Measurements from ENCODE around the gene ULK3. TPM values are rescaled to one million over a fixed set of nuclear protein-coding genes. Genes with fewer than 3 reads are reported as not detected.

ULK3 gene
- total and polyA plus RNA-seq, 12 donors: 21.3 to 56.3 (median 24.7) TPM

DNA sequence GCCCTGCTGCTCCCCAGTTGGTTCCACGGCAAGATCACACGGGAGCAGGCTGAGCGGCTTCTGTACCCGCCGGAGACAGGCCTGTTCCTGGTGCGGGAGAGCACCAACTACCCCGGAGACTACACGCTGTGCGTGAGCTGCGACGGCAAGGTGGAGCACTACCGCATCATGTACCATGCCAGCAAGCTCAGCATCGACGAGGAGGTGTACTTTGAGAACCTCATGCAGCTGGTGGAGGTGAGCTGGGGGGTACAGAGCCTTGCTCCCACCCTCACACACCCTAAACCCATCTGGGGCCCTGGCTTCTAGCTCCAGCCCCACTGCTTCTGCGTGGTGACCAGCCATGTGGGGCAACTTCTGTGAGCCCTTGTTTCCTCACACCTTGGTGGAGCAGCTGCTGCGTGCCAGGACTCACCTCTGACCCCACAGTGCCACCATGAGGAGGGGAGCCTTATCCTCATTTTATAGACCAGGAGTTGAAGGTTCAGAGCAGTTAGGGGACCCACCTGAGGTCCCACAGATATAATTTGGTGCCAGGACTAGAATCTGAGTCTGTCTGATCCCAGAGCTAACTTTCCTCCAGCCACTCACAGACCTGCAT lies 43.6 kb downstream of the ULK3 start:
- H3K4me3 ChIP-seq: no peak overlapping the region
- TF ChIP-seq, protein P1, sequence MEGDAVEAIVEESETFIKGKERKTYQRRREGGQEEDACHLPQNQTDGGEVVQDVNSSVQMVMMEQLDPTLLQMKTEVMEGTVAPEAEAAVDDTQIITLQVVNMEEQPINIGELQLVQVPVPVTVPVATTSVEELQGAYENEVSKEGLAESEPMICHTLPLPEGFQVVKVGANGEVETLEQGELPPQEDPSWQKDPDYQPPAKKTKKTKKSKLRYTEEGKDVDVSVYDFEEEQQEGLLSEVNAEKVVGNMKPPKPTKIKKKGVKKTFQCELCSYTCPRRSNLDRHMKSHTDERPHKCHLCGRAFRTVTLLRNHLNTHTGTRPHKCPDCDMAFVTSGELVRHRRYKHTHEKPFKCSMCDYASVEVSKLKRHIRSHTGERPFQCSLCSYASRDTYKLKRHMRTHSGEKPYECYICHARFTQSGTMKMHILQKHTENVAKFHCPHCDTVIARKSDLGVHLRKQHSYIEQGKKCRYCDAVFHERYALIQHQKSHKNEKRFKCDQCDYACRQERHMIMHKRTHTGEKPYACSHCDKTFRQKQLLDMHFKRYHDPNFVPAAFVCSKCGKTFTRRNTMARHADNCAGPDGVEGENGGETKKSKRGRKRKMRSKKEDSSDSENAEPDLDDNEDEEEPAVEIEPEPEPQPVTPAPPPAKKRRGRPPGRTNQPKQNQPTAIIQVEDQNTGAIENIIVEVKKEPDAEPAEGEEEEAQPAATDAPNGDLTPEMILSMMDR (IDR thresholded peaks at IDR 0.05): no peak
- peak overlapping the region in 6 of 10 donors; percentile 10 to 75 (median 56) for H3K27ac ChIP-seq
- H3K4me1 ChIP-seq: peaks cover 4 to 61% (median 29%) of the 10 kb centered on the region in 9 donors
- DNase-seq (no peak), ATAC-seq (no peak)
- WGBS, 2 donors: 89 to 91% methylated on average over 16 of the region's 16 CpGs
- no peaks in the 10 kb centered on the region for H3K9me3 ChIP-seq
- peaks cover 3 to 85% (median 35%) of the 10 kb centered on the region in 9 donors for H3K36me3 ChIP-seq
- H3K27me3 ChIP-seq: no peaks in the 10 kb centered on the region
- intact Hi-C loops (cut with DNase I): no loop called here

DNA sequence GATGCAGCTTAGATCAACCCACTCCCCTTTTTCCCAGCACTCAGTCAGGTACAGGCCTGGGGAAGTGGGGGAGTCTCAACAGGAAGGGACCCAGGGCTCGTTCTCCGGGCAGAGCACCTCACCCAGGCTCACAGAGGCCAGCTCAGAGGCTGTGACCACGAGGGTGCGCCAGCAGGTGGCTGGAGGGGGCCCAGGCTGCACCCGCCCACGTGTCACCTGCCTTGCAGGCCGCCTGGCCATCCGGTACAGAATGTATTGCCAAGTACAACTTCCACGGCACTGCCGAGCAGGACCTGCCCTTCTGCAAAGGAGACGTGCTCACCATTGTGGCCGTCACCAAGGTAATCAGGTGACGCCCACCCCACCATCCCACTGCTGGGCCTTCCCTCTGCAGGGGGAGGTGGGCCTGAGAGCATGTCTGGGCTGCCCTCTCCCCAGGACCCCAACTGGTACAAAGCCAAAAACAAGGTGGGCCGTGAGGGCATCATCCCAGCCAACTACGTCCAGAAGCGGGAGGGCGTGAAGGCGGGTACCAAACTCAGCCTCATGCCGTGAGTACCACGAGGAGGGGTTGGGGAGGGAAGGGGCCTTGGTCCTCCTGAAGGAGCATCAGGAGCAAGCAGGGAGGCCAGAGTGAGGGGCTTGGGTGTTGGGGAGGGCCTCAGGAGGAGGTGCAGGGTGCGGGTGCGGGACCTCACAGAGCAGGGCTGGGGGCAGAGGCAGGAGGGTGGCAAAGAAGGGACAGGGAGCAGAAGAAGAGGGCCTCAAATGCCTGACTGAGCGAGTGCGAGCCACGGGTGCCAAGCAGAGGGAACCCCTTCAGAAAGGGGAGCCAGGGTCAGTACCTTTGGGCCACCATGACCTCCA lies 44.3 kb downstream of the ULK3 start:
- ATAC-seq (peak; percentile 39 to 80 (median 60)), DNase-seq (peak in 1 of 2 donors; percentile 57)
- peaks cover 3 to 78% (median 29%) of the 10 kb centered on the region in 9 donors for H3K36me3 ChIP-seq

DNA sequence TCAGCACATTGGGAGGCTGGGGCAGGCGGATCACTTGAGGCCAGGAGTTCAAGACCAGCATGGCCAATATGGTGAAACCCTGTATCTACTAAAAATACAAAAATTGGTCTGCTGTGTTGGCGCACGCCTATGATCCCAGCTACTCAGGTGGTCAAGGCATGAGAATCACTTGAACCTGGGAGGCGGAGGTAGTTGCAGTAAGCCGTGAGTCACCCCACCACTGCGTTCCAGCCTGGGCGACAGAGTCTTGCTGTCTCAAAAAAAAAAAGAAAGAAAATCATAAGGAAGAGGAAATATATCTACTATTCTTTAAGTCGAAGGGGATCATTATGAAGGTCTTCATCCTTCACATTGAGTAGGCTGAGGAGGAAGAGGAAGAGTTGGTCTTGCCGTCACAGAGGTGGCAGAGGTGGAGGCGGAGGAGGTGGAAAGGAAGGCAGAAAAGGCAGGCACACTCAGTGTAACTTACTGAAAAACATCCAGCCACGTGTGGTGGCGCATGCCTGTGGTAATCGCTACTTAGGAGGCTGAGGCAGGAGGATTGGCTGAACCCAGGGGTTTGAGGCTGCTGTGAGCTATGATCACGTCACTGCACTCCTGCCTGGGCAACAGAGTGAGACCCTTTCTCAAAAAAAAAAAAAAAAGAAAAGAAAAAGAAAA lies 46.9 kb downstream of the ULK3 start:
- intact Hi-C loops (cut with DNase I): no loop called here
- H3K4me3 ChIP-seq: no peak overlapping the region
- no peaks in the 10 kb centered on the region for H3K27me3 ChIP-seq
- ATAC-seq (no peak), DNase-seq (no peak)
- TF ChIP-seq, protein P1 (IDR thresholded peaks at IDR 0.05): no peak
- peaks cover 10 to 91% (median 53%) of the 10 kb centered on the region in 9 donors for H3K4me1 ChIP-seq
- H3K9me3 ChIP-seq: no peaks in the 10 kb centered on the region
- peak overlapping the region in 1 of 10 donors; percentile 20 for H3K27ac ChIP-seq
- 93 to 94% methylated on average over 14 of the region's 14 CpGs for WGBS, 2 donors
- peaks cover 0 to 62% (median 5%) of the 10 kb centered on the region in 9 donors for H3K36me3 ChIP-seq

More for the DNA sequence above, 44.3 kb downstream of the ULK3 start:
- intact Hi-C loops (cut with DNase I): no loop called here
- 71 to 82% methylated on average over 25 of the region's 25 CpGs for WGBS, 2 donors
- Histone ChIP-seq H3K4me1 (peaks cover 4 to 65% (median 29%) of the 10 kb centered on the region in 9 donors), H3K4me3 (no peak overlapping the region), H3K27me3 (no peaks in the 10 kb centered on the region), H3K9me3 (no peaks in the 10 kb centered on the region), H3K27ac (peak overlapping the region in 8 of 10 donors; percentile 13 to 75 (median 31))
- TF ChIP-seq, protein P1 (IDR thresholded peaks at IDR 0.05): peak in 6 of 9 donors; percentile 6 to 41 (median 27)

DNA sequence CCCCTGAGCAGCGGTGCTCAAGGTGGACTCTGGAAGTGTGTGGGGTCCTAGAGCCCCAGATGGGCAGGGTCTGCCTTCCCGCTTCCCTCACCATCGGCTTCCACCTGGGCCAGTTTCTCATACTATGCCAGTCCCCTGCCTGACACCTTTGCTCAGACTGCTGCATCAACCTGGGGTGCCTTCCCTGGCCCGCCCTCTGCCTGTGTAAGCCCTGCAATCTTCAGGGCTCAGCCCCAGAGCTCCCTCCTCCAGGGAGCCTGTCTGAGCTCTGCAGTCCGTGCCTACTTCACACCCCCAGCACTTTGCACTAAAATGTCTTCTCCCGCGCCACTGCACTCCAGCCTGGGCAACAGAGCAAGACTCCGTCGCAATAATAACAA lies 48.0 kb downstream of the ULK3 start:
- Histone ChIP-seq H3K36me3 (peaks cover 0 to 51% (median 0%) of the 10 kb centered on the region in 9 donors), H3K4me1 (peaks cover 15 to 95% (median 58%) of the 10 kb centered on the region in 9 donors), H3K9me3 (no peaks in the 10 kb centered on the region), H3K27me3 (no peaks in the 10 kb centered on the region), H3K4me3 (no peak overlapping the region), H3K27ac (peak overlapping the region in 1 of 10 donors; percentile 47)
- intact Hi-C loops (cut with DNase I): no loop called here
- 91 to 93% methylated on average over 9 of the region's 9 CpGs for WGBS, 2 donors
- TF ChIP-seq, protein P1 (IDR thresholded peaks at IDR 0.05): no peak
- ATAC-seq: no peak
- DNase-seq: no peak

Data from heart right ventricle (tissue), 16 donors.